Activated CD4-positive, alpha-beta T cell treated with anti-CD3 and anti-CD28 coated beads, Interleukin-2, amount 50 U/mL, for 16 hours (primary cell): ENCODE results near the gene ADGRG6.
"Not testable (repeated sequence)": the region's sequence is repeated elsewhere in the genome, so short reads cannot be mapped to it uniquely, and the experiment has no call there.

ENCODE experiments used
- DNase-seq: peaks from one replicate; pipeline ENCODE4 v3.0.0-alpha.2; 2020

ADGRG6 gene

DNA sequence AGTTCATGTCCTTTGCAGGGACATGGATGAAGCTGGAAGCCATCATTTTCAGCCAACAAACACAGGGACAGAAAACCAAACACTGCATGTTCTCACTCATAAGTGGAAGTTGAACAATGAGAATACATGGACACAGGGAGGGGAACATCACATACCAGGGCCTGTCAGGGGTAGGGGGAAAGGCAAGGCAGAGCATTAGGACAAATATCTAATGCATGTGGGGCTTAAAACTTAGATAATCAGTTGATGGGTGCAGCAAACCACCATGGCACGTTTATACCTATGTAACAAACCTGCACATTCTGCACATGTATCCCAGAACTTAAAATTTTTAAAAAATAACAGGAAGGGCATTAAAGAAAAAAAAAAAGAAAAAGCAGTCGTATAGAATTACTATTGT, 153.0 kb downstream of the ADGRG6 start:
- not testable (repeated sequence) for DNase-seq

DNA sequence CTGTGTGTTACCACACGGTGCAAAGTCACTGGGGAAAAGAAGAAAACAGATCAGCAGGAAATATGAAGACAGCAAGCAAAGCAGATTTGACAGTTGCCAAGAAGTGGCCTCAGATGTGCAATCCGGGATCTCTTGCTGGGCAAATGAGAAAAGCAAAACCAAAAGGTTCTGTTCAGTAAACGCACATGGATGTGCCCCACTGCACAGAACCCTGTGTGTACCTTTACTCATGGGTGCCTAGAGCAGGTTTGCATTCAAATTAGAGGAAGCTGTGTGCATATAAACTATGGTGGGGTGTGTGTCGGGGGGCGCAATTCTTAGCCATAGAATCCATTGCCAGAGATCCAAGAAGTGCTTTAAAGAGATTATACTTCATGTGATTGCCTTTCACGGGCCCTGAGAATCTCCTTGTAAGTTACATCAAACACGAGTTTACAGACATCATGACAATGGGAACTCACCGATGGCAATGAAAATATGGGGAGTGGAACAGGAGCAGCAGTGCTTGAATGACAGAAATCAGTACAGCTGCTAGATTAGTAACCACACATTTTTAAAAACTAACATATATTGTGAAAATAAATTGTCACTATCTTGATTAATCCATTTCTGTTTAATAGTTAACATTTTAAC, 154.3 kb downstream of the ADGRG6 start:
- DNase-seq: no peak

DNA sequence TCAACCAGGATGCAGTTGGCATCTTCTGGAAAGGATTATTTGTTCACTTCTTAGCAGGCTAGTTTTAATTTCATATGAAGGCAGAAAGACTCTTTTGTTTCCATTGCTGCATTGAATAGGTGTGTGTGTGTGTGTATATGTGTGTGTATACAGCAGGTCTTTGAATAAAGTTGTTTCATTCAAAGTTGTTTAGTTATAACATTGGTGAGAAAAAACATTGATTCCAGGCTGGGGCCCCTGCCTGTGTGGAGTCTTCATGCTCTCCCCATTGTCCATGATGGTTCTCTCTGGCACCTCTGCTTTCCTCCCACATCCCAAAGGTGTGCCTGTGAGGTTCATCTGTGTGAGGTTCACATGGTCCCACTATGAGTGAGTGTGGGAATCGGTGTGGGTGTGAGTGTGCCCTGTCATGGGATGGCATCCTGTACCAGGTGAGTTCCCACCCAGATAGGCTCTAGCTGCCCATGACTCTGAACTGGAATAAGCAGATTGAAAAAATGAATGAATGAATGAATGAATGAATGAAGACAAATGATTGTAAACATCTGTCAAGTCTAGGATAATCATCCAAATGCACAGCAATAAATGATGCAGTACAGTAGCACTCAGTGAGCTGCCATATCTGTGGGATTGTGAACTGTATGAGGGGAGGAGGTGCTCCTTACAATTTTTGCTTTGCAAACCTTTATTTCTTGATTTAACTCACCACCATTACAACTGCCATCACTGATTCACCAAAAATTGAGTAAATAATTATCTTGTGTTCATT, 156.0 kb downstream of the ADGRG6 start:
- DNase-seq: no peak

DNA sequence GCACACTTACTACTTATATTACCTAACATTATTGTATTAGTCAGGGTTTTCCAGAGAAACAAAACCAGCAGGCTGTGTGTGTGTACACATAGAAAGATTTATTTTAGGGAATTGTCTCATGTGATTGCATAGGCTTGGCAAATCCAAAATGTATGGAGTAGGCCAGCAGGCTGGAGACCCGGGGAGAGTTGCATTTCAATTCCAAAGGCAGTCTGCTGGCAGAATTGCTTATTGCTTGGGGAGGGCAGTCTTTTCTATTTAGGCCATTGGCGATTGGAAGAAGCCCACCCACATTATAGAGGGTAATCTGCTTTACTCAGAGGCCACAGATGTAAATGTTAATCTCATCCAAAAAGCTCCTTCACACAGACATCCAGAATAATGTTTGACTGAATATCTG, 157.0 kb downstream of the ADGRG6 start:
- DNase-seq: no peak

DNA sequence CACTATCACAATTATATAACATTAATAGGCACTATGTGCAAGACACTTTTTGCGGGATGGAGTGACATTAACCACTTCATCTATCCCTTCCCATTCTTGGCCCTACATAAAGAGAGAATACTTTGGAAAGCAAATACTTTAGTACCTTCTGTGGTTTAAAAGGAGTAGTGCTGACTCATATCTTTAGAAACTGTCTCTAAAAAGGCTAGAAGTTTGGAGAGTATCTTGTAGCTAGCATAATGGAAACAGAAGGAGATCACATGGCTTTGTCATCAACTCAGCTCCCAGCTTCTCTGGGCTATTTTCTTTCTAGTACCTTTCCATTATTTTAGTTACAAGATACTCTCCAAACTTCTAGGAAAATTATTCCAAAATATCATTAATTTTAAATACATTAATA, 157.5 kb downstream of the ADGRG6 start:
- no peak for DNase-seq

DNA sequence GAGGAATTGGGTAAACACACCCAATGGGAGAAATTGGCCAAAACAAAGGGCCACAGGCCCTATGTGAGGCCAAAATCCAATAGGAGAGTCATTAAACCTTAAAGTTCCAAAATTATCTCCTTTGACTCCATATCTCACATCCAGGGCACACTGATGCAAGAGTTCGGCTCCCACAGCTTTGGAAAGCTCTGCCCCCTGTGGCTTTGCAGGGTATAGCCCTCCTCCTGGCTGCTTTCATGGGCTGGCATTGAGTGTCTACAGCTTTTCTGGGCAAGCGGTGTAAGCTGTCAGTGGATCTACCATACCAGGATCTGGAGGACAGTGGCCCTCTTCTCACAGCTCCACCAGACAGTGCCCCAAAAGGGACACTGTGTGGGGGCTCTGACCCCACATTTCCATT, 160.5 kb downstream of the ADGRG6 start:
- no peak for DNase-seq

DNA sequence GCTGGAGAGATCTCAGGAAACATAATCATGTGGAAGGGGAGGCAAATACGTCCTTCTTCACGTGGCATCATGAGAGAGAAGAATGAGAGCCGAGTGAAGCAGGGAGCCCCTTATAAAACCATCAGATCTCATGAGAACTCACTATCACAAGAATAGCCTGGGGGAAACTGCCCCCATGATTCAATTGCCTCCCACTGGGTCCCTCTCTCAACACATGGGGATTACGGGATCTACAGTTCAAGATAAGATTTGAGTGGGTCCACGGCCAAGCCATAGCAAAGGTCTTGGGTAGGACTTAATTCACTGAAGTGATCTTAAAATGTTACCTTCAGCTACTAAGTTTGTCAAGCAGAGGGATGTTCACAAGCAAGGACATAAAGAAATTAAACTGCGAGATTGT, 162.2 kb downstream of the ADGRG6 start:
- no peak for DNase-seq

DNA sequence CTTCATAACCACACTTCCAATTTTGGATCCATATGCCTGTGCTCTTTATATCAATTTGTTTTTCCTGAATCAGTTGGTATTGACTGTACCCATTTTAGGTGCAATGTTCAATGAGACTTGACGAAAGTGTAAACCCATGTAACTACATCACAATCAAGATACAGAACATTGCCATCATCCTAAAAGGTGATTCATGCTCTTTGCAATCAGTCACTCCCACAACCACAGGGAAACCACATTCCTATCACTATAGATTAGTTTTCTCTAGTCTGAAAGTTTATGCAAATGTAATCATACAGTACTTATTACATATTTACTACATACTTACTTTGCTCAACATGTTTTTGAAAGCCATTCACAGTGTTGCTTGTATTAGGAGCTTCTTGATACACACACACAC, 167.4 kb downstream of the ADGRG6 start:
- DNase-seq: no peak

DNA sequence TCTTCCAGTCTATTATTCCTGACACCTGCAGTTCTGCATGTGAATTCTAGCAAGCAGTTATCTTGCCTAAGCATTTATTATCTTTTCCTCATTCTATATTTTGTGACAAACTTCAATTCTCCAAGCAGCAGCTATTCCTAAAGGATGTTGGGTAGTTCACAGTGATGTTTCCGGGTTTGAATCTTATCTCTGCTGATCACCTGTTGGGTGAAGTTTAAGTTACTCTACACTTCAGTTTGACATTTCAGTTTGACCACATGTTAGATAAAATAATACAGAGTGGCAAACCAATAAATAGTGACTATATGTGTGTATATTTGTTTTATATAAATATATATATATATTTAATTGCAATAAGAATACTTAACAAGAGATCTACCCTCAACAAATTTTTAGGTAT, 168.6 kb downstream of the ADGRG6 start:
- no peak for DNase-seq

DNA sequence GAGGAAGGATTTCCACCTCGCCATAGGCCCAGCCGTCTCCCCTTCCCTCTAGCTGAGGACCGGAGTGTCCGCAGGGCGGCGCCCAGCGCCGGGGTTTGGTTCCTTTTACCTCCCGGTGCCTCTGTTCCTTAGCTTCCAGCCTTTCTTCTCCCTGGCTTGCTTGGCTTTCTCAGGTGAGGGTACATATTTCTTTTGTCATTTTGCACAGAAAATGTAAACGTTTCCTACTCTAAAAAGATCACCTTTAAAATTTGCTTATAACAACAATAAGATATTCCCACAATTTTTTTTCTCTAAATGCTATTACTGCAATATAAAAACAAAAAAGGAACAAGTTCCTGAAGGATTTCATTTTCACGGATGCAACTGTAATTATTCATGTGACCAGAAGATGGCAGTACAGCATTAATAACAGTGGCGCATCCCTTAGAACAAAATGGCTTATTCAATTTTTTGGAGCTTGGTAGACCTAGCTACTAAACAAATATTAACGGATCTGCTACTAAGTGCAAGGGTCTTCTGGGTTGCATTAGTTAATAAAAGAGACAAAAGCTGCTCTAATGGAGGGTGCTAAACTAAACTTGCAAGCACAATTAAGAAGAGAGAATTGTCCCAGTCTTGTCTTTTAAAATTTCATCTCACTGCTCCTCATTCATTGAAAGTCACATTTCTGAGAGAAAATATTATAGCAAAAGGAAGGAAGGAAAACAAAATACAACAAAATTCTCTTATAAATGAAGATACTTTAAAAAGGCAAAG, 172.9 kb downstream of the ADGRG6 start:
- DNase-seq: peak; percentile 24

DNA sequence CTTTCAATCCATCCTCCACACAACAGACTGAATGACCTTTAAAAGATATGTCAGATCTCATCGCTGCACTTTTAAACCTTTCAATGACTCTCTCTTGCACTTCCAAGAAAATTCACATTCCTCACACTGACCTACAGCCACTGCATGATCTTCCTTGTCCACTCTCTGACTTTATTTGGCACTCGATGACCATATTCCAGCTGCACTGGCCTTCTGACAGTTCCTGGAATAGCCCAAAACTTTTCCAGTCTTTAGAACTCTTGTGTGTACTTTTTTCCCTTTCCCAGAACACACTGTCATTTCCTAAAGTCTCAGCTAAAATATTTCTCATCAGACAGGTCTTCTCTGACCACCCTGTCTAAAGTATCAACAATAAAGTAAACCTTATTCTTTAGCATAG, 174.6 kb downstream of the ADGRG6 start:
- DNase-seq: no peak

DNA sequence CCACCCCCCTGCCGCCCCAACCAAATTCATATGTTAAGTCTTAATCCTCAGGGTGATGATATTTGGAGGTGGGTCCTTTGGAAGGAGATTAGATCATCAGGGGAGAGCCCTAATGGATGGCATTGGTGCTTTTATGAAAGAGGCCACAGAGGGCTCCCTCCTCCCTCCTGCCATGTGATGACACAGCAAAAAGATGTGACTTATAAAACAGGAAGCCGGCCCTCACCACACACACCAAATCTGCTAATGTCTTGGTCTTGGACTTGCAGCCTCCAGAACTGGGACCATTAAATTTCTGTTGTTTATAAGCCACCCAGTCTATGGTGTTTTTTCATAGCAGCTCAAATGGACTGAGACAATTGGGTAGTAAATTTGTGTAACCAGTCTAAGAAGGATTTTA, 176.3 kb downstream of the ADGRG6 start:
- DNase-seq: peak; percentile 16

DNA sequence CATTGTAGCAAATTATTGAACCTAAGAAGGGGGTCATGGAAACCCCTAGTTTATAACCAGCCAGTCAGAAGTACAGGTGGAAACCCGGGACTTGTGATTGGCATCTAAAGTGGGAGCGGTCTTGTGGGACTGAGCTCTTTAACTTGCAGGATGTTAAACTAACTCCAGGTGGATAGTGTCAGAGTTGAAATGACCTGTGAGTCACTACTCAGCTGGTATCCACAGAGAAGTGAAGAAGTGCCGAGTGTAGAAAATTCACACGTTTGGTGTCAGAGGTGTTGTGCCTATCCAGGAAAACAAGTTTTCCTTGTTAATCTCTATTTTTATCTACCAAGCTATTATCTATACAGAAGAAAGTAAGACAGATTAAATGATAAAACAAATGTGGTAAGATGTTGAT, 179.7 kb downstream of the ADGRG6 start:
- no peak for DNase-seq

DNA sequence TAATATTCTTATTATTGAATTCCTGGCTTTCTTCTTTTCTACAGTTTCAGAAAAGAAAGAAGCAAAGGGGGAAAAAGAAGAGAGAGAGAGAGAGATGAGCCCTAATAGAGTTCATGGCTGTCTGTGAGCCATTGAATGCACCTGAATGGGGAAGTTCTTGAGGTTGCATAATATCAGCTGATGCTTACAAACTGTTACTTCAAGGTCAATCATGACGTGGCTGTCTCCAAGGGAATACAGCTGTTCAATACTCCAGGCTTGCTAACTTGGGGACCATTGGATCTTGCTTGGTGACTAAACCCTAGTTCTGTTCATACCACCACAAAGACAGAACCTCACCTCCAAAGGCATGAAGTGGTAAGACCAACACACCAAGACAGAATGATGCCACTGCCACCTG, 180.4 kb downstream of the ADGRG6 start:
- no peak for DNase-seq

DNA sequence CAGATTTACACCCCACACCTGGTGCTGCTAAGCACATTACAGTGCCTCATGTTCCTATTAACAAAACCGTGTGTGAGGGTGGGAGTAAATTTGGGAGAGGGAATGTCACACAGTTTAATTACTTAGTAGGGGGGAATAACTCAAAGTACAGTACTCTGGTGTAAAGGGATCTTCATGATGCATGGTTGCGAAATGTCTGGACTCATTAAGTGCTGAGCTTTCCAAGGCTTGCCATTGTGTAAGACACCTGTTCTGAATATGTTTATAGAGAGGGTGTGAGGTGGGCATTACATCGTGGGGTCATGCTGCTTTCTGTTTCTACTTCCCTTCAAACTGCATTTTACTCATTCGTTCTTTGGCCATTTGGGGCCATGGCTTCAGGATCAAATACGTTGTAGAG, 181.2 kb downstream of the ADGRG6 start:
- DNase-seq: no peak

DNA sequence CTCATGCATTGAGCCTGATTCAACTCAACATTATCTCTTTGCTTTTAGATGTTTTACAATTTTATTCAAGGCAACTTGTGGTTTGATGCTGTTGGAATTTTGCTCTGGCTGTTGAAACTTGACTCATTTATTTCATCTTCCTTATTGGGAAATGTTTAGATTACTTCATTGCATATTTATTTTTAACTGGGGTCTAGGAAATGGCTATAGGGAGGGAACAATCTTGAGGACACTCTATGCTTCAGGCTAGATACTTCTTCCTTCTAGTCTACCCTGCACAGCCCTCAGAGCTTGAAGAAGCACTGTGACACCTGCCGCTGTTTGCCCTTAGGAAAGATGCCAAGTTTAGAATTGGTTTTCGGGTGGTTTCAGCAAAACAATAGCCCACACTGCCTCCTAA, 183.4 kb downstream of the ADGRG6 start:
- no peak for DNase-seq

DNA sequence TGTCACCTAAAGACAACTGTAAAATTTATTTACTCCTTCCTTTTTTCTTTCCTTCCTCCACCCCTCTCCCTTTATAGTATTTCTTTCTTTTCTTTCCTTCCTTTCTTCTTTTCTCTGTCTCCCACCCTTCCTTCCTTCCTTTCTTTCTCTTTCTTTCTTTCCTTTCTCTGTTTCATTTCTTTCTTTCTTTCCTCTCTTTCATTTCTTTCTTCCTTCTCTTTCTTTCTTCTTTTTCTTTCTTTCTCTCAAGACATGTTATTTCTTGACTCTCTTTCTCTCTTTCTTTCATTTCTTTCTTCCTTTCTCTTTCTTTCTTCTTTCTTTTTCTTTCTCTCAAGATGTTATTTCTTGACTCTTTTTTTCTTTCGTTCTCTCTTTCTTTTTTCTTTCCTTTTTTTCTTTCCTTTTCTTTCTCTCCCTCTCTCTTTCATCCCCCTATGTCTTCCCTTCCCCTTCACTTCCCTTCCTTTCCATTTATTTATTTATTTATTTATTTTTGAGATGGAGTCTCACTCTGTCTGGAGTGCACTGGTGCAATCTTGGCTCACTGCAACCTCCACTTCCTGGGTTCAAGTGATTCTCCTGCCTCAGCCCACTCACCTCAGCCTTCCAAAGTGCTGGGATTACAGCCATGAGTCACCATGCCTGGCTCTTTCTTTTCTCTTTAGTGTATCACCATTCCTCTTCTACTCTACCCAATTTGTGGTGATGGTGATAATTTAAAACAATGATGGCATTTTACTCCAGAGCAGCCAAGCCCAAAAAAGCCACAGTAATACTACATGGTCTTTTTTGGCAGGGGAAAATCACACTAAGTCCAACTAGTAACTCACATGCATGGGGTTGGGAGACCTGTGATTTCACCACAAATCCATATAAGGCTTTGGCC, 188.2 kb downstream of the ADGRG6 start:
- DNase-seq: no peak
